ENCODE results near the gene TBC1D3I. TPM values are rescaled to one million over a fixed set of nuclear protein-coding genes. Genes with fewer than 3 reads are reported as not detected.
"Not testable (repeated sequence)": the region's sequence is repeated elsewhere in the genome, so short reads cannot be mapped to it uniquely, and the experiment has no call there.

Gene TBC1D3I
- total RNA-seq: 0.58 to 0.60 TPM in 2 of 3 replicates, not detected in the other
- long read RNA-seq: 0 reads

DNA sequence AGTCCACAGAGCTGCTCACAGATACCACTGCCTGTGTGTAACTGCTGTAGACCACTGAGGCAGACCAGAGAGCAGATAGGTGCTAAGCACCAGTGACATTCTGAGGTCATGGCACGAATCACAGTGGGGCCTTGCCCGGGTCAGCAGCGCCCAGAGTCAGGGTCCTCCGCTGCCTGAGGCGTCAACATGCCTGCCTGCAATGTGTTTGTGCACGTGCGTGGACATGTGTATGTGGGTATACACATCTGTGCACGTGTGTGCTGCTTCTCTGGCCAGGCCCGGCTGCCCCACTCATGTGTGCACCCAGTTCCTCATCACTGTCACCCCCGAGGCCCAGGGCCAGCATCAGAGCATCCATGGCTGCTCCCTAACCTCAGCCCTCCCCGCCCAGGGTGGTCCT lies at the start of gene TBC1D3I:
Gene TBC1D3I, minus strand, starts transcription at position 101 of the 400 bp plus-strand sequence. CDS start 1,585 bp downstream, outside the sequence.
- not testable (repeated sequence) for H3K27me3 Mint-ChIP-seq (ENCODE audit: low read depth); H3K27ac Mint-ChIP-seq (ENCODE audit: unreplicated experiment); H3K4me3 Mint-ChIP-seq (ENCODE audit: unreplicated experiment); DNase-seq (ENCODE audit: low spot score); H3K9me3 Mint-ChIP-seq (ENCODE audit: low read depth); H3K4me1 Mint-ChIP-seq (ENCODE audit: low read depth); H3K36me3 Mint-ChIP-seq (ENCODE audit: low read depth)

GRCh38 chr17:36295161-36295560 lies 30.8 kb upstream of the TBC1D3I start:
- DNase-seq (ENCODE audit: low spot score); H3K4me1 Mint-ChIP-seq (ENCODE audit: low read depth); H3K27me3 Mint-ChIP-seq (ENCODE audit: low read depth); H3K4me3 Mint-ChIP-seq (ENCODE audit: unreplicated experiment); H3K36me3 Mint-ChIP-seq (ENCODE audit: low read depth); H3K27ac Mint-ChIP-seq (ENCODE audit: unreplicated experiment); H3K9me3 Mint-ChIP-seq (ENCODE audit: low read depth): not testable (repeated sequence)

GRCh38 chr17:36289965-36290612 lies 25.7 kb upstream of the TBC1D3I start:
- not testable (repeated sequence) for H3K4me1 Mint-ChIP-seq (ENCODE audit: low read depth); DNase-seq (ENCODE audit: low spot score); H3K27me3 Mint-ChIP-seq (ENCODE audit: low read depth); H3K36me3 Mint-ChIP-seq (ENCODE audit: low read depth); H3K27ac Mint-ChIP-seq (ENCODE audit: unreplicated experiment); H3K4me3 Mint-ChIP-seq (ENCODE audit: unreplicated experiment); H3K9me3 Mint-ChIP-seq (ENCODE audit: low read depth)

DNA sequence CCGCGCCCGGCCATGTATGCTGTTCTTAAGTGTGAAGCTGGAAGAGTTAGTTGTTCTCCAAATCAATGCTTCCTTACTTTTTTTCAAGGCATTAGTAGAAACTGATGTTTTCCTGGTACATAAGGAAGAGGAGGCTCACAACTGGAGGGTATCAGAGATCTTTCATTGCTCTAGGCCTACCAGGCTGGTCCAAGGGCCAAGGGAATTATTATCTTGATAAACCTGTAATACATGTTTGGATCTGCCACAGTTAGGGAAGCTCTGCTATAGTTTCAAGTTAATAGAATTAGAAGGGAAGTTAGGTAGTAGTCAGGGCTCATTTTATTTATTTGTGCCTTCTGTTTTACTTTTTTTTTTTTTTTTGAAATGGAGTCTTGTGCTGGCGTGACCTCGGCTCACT lies 19.8 kb upstream of the TBC1D3I start:
- H3K9me3 Mint-ChIP-seq (ENCODE audit: low read depth); H3K36me3 Mint-ChIP-seq (ENCODE audit: low read depth); H3K27me3 Mint-ChIP-seq (ENCODE audit: low read depth); H3K4me1 Mint-ChIP-seq (ENCODE audit: low read depth); DNase-seq (ENCODE audit: low spot score); H3K4me3 Mint-ChIP-seq (ENCODE audit: unreplicated experiment); H3K27ac Mint-ChIP-seq (ENCODE audit: unreplicated experiment): not testable (repeated sequence)

DNA sequence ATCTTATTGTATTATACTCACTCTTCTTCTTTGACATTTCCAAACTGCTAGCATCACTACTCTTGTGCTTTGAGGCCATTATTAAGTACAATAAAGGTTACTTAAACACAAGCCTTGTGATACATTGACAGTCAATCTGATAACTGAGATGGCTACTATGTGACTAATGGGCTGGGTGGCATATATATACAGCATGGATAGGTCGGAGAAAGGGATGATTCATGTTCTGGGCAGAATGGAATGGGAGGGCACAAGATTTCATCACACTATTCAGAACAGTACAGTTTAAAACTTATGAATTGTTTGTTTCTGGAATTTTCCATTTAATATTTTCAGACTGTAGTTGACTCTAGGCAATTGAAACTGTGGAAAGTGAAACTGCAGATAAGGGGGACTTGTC lies 18.9 kb upstream of the TBC1D3I start:
- H3K27me3 Mint-ChIP-seq (ENCODE audit: low read depth); H3K4me3 Mint-ChIP-seq (ENCODE audit: unreplicated experiment); H3K9me3 Mint-ChIP-seq (ENCODE audit: low read depth); H3K27ac Mint-ChIP-seq (ENCODE audit: unreplicated experiment); H3K36me3 Mint-ChIP-seq (ENCODE audit: low read depth); DNase-seq (ENCODE audit: low spot score); H3K4me1 Mint-ChIP-seq (ENCODE audit: low read depth): not testable (repeated sequence)

DNA sequence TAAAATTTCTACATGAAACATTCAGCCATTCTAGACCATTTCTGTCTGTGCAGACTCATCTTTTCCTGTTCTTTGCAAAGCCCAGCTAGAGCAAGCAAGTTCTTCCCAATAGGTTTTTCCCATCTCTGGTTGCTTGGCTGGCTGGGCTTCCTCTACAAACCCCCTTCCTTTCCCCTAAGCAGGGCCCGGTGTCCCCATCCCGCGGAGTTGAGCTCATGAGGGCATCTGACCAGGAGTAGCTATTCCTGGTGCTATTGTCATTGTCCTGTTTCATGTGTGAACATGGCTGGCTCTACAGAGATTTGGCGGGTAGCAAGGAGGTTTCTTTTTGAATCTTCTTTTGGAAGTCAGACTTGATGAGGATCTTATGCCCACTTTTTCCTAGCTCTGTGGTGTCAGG lies 22.3 kb downstream of the TBC1D3I start:
- not testable (repeated sequence) for H3K27me3 Mint-ChIP-seq (ENCODE audit: low read depth); H3K27ac Mint-ChIP-seq (ENCODE audit: unreplicated experiment); H3K36me3 Mint-ChIP-seq (ENCODE audit: low read depth); H3K9me3 Mint-ChIP-seq (ENCODE audit: low read depth); DNase-seq (ENCODE audit: low spot score); H3K4me1 Mint-ChIP-seq (ENCODE audit: low read depth); H3K4me3 Mint-ChIP-seq (ENCODE audit: unreplicated experiment)

GRCh38 chr17:36229644-36230043 lies 34.7 kb downstream of the TBC1D3I start:
- not testable (repeated sequence) for H3K9me3 Mint-ChIP-seq (ENCODE audit: low read depth); H3K27me3 Mint-ChIP-seq (ENCODE audit: low read depth); DNase-seq (ENCODE audit: low spot score); H3K27ac Mint-ChIP-seq (ENCODE audit: unreplicated experiment); H3K4me3 Mint-ChIP-seq (ENCODE audit: unreplicated experiment); H3K36me3 Mint-ChIP-seq (ENCODE audit: low read depth); H3K4me1 Mint-ChIP-seq (ENCODE audit: low read depth)
- TF ChIP-seq, protein P1, sequence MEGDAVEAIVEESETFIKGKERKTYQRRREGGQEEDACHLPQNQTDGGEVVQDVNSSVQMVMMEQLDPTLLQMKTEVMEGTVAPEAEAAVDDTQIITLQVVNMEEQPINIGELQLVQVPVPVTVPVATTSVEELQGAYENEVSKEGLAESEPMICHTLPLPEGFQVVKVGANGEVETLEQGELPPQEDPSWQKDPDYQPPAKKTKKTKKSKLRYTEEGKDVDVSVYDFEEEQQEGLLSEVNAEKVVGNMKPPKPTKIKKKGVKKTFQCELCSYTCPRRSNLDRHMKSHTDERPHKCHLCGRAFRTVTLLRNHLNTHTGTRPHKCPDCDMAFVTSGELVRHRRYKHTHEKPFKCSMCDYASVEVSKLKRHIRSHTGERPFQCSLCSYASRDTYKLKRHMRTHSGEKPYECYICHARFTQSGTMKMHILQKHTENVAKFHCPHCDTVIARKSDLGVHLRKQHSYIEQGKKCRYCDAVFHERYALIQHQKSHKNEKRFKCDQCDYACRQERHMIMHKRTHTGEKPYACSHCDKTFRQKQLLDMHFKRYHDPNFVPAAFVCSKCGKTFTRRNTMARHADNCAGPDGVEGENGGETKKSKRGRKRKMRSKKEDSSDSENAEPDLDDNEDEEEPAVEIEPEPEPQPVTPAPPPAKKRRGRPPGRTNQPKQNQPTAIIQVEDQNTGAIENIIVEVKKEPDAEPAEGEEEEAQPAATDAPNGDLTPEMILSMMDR (IDR thresholded peaks at IDR 0.05): peak; percentile 66

- not testable (repeated sequence) for H3K36me3 Mint-ChIP-seq (ENCODE audit: low read depth); H3K27me3 Mint-ChIP-seq (ENCODE audit: low read depth); H3K27ac Mint-ChIP-seq (ENCODE audit: unreplicated experiment); H3K4me1 Mint-ChIP-seq (ENCODE audit: low read depth); DNase-seq (ENCODE audit: low spot score); H3K4me3 Mint-ChIP-seq (ENCODE audit: unreplicated experiment)
- H3K9me3 Mint-ChIP-seq (ENCODE audit: low read depth): peaks cover 12% of the 10 kb centered on the region
Measured at GRCh38 chr17:36222967-36223366, 41.4 kb downstream of the TBC1D3I start.

- not testable (repeated sequence) for H3K36me3 Mint-ChIP-seq (ENCODE audit: low read depth); H3K27ac Mint-ChIP-seq (ENCODE audit: unreplicated experiment); H3K4me3 Mint-ChIP-seq (ENCODE audit: unreplicated experiment); H3K4me1 Mint-ChIP-seq (ENCODE audit: low read depth); DNase-seq (ENCODE audit: low spot score); H3K27me3 Mint-ChIP-seq (ENCODE audit: low read depth)
- H3K9me3 Mint-ChIP-seq (ENCODE audit: low read depth): peaks cover 15% of the 10 kb centered on the region
Measured at GRCh38 chr17:36221581-36222100, 42.7 kb downstream of the TBC1D3I start.

DNA sequence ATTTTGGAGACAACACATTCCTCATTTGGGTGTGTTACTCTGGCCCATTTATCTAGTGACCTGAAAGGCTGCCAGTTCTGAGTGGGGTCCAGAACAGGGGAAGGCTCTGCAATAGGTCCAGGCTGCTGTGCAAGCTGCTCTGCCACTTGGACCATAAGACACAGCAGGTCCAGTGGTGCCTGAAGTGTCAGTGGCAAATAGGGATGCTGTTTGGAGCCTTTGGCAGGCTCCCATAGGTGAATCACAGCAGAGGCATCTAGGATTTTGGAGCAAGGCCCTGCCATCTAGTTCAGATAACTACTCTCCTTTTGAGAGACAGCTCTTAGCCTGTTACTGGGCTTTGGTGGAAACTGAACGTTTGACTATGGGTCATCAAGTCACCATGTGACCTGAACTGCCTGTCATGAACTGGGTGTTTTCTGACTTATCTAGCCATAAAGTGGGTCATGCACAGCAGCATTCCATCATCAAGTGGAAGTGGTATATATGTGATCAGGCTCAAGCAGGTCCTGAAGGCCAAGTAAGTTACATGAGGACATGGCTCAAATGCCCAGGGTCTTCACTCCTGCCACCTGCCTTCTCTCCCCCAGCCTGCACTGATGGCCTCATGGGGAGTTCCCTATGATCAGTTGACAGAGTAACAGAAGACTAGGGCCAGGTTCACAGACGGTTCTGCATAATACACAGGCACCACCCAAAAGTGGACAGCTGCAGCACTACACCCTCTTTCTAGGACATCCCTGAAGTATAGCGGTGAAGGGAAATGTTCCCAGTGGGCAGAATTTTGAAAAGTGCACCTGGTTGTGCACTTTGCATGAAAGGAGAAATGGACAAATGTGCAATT lies 43.4 kb downstream of the TBC1D3I start:
- H3K27ac Mint-ChIP-seq (ENCODE audit: unreplicated experiment); H3K27me3 Mint-ChIP-seq (ENCODE audit: low read depth): not testable (repeated sequence)

DNA sequence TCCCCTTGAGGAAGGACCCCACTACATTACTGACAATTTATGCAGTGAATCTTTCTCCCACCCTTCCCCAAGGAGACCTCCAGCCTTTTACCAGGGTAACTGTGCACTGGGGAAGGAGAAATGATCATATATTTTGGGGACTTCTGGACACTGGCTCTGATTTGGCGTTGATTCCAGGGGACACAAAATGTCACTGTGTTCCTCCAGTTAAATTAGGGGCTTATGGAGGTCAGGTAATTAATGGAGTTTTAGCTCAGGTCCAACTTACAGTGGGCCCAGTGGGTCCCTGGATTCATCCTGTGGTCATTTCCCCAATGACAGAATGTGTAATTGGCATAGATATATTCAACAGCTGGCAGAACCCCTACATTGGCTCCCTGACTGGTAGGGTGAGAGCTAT lies 44.8 kb downstream of the TBC1D3I start:
- Mint-ChIP-seq H3K27me3 (ENCODE audit: low read depth) (peaks cover 16% of the 10 kb centered on the region), H3K9me3 (ENCODE audit: low read depth) (peaks cover 15% of the 10 kb centered on the region)
- not testable (repeated sequence) for H3K36me3 Mint-ChIP-seq (ENCODE audit: low read depth); H3K27ac Mint-ChIP-seq (ENCODE audit: unreplicated experiment); DNase-seq (ENCODE audit: low spot score); H3K4me3 Mint-ChIP-seq (ENCODE audit: unreplicated experiment); H3K4me1 Mint-ChIP-seq (ENCODE audit: low read depth)

More for the DNA sequence above, 43.4 kb downstream of the TBC1D3I start:
- H3K4me3 Mint-ChIP-seq (ENCODE audit: unreplicated experiment); H3K36me3 Mint-ChIP-seq (ENCODE audit: low read depth); H3K4me1 Mint-ChIP-seq (ENCODE audit: low read depth); DNase-seq (ENCODE audit: low spot score): not testable (repeated sequence)
- H3K9me3 Mint-ChIP-seq (ENCODE audit: low read depth): peaks cover 15% of the 10 kb centered on the region
